Measurements from ENCODE around the gene GOLGA2.

GOLGA2 gene

DNA sequence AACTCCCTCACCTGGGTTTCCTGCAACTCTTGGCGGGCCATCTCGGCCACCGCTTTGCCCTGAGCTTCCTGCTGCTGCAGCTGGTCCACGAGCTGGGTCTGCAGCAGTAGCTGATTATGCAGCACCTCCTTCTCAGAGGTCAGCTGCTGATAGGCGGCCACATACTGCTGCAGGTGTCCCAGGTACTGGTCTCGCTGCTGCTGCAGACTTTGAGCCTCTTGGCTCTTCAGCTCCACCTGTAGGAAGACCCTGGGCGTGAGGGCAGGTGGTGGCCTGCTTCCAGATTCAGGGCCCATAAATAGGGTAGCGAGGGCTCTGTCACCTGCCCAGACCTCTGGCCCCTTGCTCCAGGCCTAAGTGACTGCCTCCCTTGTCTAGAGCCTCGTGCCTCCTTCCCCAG lies 16.7 kb downstream of the GOLGA2 start:
- DNase-seq (ENCODE audit: low read depth, low spot score), result no peak
- H3K27ac ChIP-seq, result no peak overlapping the region

DNA sequence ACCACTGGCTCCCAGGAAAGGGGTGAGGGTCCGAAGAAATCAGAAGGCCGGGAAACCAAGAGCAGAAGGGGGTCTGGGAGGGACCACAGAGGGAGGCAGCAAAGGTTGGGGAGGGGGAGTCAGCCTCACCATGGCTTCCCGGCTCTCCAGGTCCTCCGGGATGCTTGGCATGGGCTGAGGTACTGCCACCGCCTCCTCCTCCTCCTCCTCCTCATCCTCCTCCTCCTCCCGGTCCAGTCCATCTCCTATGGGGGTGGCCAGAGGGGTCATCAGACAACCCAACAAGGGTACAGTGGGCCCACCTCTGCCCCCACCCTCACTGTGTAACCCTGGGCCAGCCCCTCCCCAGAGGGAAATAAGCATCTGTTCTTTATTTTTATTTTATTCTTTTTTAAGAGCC lies 17.5 kb downstream of the GOLGA2 start:
- no peak overlapping the region for H3K27ac ChIP-seq
- DNase-seq (ENCODE audit: low read depth, low spot score), result no peak

DNA sequence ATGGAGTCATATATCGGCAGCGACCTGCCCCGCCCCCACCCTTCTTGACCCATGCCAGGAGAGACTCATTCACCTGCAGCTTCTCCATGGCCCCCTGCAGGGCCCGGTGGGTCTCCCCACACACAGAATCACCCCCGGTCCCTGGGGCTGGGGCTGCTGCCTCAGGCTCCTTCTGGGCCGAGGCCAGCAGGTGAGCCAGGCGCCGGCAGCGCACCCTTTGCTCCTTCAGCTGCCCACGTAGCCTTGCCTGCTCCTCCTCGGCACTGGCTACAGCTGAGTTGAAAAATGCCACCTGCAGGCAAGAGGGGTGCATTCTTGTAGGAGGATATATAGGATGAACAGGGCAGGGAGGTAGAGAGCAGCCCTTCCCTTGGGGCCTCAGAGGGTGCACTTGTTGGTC lies 17.9 kb downstream of the GOLGA2 start:
- H3K27ac ChIP-seq, result no peak overlapping the region
- no peak for DNase-seq (ENCODE audit: low read depth, low spot score)

DNA sequence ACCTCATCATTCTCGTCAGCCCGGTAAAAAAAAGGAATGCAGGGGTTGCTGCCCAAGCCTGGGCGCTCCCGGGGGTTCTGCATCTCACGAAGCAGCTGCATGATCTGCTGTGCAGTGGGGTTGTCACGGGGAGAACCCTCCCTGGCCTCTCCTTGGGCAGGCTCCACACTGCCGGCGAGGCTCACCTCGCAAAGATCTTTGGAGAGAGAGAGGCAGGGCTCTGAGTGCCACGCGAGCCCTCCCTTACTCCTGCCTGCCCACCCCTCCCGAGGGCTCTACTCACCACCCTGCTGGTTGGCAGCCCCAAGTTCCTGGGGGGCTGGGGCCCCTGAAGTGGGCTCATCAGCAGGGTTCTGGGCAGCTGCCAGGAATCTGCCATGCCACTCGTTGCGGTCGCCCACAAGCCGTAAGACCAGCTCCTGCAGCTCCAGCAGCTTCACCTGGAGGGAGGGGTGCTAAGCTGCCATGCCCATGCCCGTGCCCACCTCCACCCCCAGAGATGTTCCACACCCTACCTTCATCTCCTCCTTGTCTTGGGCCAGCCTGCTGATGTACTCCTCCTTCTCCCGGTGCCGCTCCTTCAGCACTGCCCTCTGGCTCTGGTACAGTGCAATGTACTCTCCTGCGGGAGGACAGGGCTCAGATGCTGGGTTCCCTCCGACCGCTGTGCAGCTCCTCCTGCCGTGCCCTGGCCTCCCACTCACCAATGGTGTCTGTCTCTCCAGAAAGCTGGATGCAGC lies 18.6 kb downstream of the GOLGA2 start:
- H3K27ac ChIP-seq, result no peak overlapping the region
- DNase-seq (ENCODE audit: low read depth, low spot score), result no peak

DNA sequence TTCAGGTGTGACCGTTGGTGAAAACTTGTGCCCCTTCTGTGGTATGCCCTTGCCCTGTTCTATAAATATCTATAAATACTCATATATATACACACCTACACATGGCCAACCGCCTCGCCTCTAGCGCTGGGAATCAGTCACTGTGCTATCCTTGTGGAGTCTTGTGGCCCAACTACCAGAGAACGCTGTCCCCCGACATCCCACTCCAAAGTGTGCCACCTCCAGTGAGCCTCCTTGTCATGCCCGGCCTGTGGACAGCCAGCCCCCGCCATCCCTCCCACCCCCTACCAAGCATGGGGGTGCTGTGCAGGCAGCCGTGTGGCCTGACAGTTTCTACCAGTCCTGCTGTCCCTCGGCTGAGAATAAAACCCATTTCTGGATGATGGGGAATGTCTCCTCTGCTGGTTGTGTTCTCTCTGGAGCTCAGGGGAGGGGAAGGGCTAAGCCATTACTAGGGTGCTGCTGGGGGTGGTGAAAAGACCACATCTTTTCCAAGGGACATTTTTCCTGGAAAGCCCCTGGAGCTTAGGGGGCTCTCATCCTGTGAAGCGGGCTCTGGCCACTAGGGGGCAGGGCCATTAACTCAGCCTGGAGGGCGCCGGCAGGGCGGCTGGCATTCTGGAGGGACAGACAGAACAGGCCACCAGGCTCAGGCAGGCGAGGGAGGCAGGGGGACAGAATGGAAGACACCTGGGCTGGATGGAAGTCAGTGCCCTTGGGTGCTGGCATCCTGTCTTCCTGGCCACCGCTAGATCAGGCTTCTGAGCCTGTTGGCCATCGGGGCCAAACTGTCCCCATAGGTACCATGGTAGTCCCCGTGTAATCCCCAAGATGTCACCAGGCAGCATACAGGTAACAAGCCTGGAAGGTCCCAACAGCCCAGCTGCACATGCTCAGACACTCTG lies 20.7 kb downstream of the GOLGA2 start:
- H3K27ac ChIP-seq, result no peak overlapping the region
- DNase-seq (ENCODE audit: low read depth, low spot score), result no peak

DNA sequence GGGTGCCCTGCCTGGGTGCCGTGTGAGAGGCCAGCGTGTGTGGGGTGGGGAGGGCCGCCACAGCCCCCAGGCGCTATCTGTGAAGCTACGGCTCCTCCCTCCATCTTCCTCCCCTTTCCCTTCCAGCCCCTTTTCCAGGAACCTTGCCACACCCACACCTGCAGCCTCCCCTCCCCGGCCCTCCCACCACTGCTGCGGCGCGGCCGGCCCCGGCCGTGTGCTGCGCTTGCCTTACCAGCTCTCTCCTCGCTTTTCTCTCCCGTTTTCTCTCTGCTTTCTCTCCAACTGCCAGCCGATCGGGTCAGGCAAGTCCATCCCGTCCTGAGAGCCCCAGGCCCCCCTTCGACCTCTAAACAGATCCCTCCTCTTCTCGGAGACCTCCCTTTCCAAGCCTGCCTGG lies 21.4 kb downstream of the GOLGA2 start:
- no peak for DNase-seq (ENCODE audit: low read depth, low spot score)
- no peak overlapping the region for H3K27ac ChIP-seq

DNA sequence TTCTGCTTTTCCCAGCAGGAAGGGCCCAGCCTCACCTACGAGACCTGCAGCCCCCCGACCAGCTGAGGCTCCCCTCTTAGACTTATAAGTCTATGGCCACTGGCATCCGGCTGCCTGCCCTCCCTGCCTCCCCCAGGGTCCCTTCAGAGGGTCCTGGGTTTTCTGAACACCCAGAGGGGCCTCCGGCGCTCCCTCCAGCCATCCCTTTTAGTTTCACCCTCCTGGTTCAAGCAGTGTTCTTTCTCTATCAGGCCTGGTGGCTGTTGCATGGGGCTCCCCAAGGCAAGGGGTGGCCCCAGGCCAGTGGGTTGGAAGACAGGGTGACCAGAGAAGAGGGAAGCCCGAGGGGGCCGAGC lies 21.8 kb downstream of the GOLGA2 start:
- DNase-seq (ENCODE audit: low read depth, low spot score), result no peak
- H3K27ac ChIP-seq, result no peak overlapping the region

DNA sequence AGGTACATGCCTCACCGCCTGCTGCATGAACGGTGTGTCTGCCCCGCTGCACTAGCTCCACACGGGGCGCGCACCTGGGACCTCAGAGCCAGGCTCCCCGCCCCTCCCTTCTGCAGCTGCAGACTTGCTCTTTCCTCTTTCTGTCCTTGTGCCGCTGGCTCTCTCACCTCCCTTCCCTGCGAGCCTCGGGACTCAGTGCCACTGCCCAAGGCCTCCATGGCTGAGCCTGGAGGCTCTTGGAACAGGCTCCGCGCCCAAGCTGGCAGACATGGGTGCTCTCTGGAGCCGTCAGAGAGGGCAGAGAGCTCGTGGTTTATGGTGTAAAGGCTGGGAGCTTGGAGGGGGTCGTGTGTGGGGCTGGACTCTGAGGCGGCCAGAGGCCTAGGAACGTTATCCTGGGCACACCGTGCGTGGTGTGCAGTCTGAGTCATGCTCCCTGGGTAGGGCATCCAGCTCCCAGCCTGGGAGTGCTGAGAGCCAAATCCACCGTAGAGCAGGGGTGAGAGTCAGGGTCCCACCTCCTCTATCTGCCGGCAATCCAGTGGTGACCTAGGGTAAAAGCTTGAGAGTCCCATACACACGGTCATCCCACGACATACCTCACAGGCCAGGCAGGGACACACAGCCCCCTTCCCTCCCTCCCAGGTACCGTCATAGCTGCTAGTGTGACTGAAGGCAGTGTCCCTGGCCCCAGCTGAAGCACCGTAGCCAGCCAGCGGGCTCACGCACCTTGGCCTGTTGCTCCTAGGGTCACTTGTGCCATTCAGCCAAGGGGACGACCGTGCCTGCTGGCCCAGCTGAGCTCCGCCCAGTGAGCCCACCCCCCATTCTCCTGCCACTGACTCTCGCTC lies 22.4 kb downstream of the GOLGA2 start:
- no peak overlapping the region for H3K27ac ChIP-seq
- DNase-seq (ENCODE audit: low read depth, low spot score), result no peak

DNA sequence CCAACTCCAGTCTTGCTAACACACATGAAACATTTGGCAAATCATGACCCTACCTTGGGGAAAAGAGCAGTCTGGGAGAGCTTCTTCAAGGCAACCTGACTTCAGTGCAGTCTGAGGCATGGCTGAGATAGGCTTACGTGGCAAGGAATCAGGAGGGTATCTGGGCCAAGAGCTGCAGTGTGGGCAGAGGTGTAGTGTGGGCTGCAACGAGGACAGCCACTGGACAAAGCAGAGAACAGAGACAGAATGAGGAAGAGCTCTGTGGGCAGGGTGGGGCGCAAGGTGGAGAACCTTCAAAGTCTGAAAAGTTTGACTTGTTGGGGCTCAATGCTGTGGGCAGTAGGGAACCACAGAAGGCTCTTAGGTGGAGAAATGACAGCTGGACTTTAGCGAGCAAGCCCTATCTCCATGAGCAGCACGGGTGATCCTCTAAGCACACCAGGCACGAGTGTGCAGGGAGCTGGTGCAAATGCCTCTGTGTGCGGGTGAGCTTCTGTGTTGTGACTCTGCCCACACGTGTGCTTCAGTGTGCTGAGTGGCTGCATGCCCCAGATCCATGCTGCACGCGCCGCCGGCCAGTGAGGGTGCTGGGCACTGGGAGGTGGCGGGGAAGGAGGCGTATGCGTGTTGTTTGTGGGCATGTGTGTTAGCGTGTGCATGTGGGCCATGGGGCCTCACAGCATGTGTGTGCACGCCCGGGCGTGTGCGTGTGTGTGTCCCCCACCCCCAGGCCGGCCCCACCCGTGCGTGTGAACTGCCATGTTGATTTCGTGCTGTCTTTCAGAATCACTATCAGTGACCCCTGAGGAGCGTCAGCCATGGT lies 23.3 kb downstream of the GOLGA2 start:
- no peak for DNase-seq (ENCODE audit: low read depth, low spot score)
- no peak overlapping the region for H3K27ac ChIP-seq

DNA sequence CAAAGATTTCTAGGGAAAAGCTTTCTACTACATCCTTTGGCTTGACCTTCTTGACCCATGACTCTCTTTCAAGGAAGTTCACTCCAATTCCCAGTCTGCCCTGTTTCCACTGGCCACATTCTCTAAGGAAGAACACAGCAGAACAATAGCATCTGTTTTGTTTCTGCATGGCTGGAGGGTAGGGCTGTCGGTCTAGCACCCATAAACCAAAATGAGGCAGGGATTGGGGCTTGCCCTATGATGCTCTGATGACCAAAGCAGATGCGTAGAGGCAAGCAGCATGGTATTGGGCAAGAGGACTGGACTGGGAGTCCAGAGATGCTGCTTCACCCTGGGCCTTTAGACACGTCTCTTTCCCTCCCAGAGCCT lies 24.1 kb downstream of the GOLGA2 start:
- DNase-seq (ENCODE audit: low read depth, low spot score), result no peak
- H3K27ac ChIP-seq, result no peak overlapping the region

DNA sequence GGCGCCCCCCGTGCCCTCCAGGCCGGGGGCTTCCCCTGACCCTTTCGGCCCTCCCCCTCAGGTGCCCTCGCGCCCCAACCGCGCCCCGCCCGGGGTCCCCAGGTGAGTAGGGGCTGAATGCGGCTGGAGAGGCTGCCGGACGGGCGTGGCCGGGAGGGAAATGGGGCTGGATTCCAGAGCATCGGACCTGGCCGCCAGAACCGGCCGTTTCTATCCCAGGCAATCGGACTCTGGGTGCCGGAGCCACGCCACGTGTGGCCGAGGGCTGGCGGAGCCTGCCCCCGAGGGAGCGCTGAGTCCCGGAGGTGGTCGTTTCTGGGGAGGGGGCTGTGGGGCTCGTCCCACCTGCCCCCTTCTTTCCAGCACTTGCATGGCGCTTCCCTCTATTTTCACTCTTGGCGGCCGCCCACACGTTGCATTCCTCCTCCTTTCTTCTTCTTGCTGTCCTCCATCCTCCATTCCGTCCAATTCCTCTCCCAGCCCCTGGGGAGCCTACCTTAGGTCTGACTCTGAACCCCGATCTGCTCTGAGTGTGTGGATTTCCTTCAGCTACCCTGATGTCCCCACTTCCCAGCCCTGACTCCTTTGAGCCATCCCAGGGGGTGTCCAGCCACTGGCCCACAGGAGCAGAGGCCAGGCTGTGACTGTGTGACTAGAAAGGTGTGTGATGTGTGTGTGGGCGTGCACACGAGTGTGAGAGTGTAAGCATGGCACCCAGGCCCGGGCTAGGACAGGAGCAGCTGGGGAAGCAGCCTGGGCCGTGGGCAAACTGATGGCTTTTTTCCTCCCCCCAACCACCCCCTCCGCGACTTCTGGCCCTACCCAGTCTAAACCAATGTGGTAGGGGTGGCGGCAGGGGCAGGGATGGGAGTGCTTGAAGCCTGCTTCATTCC lies 24.7 kb downstream of the GOLGA2 start:
- no peak for DNase-seq (ENCODE audit: low read depth, low spot score)
- H3K27ac ChIP-seq, result no peak overlapping the region

DNA sequence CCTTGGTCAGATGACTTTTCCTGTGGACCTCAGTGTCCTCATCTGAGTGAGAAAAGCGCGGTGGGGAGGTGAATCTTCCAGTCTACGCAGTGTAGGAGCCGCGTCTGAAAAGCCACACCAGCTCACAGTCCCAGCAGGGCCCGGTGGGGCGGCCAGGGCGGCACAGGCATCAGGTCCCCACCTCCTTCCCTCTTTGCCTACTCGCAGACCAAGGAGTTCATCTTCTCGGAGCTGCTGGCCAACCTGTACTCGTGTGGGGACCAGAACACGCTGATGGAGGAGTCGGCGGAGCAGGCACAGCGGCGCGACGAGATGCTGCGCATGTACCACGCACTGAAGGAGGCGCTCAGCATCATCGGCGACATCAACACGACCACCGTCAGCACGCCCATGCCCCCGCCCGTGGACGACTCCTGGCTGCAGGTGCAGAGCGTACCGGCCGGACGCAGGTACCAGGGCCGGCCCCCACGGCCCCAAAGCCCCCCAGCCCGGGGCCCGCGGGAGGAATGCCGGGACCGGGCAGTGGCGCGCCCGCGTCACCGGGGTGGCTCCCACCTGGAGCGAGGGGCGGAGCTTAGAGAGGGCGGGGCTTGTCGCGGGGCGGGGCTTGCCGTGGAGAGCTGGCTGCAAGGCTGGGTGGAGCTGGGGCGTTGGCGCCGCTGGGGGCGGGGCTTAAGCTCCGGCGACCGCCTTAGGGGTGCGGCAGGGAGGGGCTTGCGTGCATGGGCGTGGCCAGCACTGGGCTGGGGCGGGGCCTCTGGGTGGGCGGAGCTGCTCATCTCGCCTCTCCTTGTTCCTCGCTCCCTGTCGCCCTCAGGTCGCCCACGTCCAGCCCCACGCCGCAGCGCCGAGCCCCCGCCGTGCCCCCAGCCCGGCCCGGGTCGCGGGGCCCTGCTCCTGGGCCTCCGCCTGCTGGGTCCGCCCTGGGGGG lies 25.6 kb downstream of the GOLGA2 start:
- peak; percentile 34 for DNase-seq (ENCODE audit: low read depth, low spot score)
- no peak overlapping the region for H3K27ac ChIP-seq

DNA sequence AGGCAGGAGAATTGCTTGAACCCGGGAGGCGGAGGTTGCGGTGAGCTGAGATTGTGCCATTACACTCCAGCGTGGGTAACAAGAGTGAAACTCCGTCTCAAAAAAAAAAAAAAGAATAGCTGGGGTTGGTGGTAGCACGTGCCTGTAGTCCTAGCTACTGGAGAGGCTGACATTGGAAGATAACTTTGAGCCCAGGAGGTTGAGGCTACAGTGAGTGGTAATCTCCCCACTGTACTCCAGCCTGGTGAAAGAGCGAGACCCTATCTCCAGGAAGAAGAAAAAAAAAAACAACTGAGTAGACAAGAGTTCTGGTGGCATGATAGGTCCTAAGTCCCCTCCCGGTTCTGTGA lies 26.3 kb downstream of the GOLGA2 start:
- no peak for DNase-seq (ENCODE audit: low read depth, low spot score)
- no peak overlapping the region for H3K27ac ChIP-seq

DNA sequence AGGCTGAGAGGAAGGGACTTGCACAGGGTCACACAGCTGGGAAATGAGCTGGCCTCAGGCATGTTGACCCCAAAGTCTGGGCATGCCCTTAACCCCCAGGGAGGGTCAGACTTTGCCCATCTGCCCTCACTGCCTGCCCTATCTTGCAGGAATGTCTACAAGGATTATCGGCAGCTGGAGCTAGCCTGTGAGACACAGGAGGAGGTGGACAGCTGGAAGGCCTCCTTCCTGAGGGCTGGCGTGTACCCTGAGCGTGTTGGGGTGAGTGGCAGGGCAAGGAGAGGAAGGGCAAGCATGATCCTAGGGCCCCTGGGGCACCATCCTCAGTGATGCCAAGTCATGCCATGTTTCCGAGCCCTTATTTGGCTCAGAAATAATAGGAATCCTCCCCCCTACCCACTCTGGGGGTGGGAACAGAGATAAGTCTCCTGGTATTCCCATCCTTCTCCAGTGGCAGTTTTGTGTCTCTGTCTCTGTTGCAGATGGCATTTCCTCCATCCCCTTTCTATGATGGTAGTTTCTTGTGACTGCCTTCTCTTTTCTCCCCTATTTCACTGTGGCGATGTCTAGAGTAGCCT lies 28.5 kb downstream of the GOLGA2 start:
- DNase-seq (ENCODE audit: low read depth, low spot score), result no peak
- no peak overlapping the region for H3K27ac ChIP-seq

DNA sequence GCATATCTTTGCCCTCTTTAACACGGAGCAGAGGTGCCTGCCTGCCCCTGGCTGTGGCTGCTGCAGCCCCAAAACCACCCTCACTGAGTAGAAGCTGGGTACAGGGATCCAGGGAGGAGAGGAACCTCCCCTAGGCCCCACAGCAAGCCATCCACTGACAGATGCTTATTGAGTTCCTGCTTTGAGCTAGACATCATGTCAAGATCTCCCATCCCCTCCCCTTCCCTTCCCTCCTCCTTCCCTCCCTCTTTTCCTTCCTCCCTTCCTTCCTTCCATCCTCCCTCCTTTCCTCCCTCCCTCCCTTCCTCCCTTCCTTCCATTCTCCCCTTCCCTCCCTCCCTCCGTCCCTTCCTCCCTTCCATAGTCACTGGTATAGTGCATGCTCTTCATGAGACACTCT lies 29.3 kb downstream of the GOLGA2 start:
- H3K27ac ChIP-seq, result no peak overlapping the region
- no peak for DNase-seq (ENCODE audit: low read depth, low spot score)

DNA sequence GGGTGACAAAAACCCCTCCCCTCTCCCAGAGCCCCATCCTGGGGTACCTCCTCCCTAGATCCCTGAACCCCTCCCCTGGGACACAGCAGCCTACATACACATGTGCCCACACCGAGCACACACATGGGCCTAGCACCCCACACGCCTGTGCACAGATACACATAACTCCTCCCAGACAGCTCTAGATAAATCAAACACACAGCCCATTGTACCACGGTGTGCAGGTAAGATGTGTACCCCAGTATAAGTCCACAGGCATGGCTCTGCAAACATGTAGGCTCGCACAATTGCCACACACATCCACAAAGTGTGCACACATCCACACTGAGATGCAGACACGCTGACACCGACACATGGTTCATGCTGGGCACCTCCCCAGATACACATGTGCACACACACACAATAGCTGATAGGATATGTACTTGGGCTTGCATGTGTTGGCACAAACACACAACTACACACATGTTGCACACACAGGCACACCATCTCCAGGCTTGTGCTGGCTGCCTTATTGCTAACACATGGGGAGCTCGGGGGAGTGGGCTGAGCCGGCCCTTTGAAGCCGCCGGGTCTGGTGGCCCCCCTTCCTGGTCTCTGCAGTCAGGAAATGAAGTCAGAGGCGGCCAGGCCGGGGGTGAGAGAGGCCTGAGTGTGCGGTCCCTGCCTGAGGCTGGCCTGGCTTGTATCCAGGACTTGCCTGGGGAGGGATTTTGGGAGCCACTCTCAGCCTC lies 30.2 kb downstream of the GOLGA2 start:
- DNase-seq (ENCODE audit: low read depth, low spot score), result no peak
- H3K27ac ChIP-seq, result no peak overlapping the region

DNA sequence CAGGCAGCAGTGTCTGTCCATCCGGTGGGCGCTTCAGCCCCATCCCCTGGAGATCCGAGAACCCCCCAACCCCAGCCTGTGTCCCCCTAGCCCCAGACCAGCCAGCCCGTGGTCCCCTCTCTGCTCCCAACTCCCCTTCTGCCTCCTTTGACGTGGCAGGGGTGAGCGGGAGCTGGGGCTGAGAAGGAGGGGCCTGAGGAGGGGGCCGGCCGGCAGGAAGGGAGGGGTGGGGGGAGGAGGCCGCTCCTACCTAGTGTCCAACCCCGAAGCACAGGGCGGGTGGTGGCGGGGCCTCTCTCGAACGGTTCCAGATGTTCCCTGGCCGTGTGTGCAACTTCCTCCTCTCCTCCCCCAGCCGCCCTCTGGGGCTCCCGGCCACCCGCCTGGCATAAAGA lies 31.0 kb downstream of the GOLGA2 start:
- DNase-seq (ENCODE audit: low read depth, low spot score), result no peak
- no peak overlapping the region for H3K27ac ChIP-seq
